Right ventricle myocardium superior (tissue), 1 donor: ENCODE data around the gene RBAK. TPM values are rescaled to one million over a fixed set of nuclear protein-coding genes. Genes with fewer than 3 reads are reported as not detected.

Experiments
- ATAC-seq: fragments of 200-7000 bp; cut with Tn5 transposase; one replicate; pipeline ENCODE4 v1.9.1; 2020; ENCODE audit warnings: mild to moderate bottlenecking; ENCODE audit not compliant: poor library complexity
- DNase-seq: peaks from one replicate; pipeline ENCODE4 v3.0.0-alpha.2; 2020
- intact Hi-C: fragments of 100-400 bp; cut with DNase I; formaldehyde crosslinking; loops from one replicate; pipeline ENCODE4 v1.11.2; 2022
- total RNA-seq: library from RNA; stranded (reverse); fragmentation: NEBNext Ultra II Directional; extraction: Animal tissue kit (Norgen Biotek cat#: 25700); gene quantifications from one replicate; pipeline ENCODE4 v1.2.1, GENCODE V29; 2021
- donor health status: DM: no; HTN: yes; CAD: no; lungs with severe emphysema.

RBAK gene
- total RNA-seq, 1 donor from 2014 or later: 7.0 TPM

GRCh38 chr7:5117095-5117970 lies 71.7 kb downstream of the RBAK start:
- ATAC-seq (no peak), DNase-seq (no peak)
- intact Hi-C loops: no loop called here

Other genes starting within 250 kb of the RBAK start
- 0.05 TPM for gene PAPOLB, start 183.8 kb upstream of the RBAK start, total RNA-seq
- gene RADIL, start 162.1 kb upstream of the RBAK start, total RNA-seq: 4.0 TPM
- gene MMD2, start 86.7 kb upstream of the RBAK start, total RNA-seq: not detected
- 50.4 TPM for gene WIPI2, start 144.4 kb downstream of the RBAK start, total RNA-seq
- gene SLC29A4, start 237.1 kb downstream of the RBAK start, total RNA-seq: 3.9 TPM